HUES48 (cell line): ENCODE data around the gene NFKBIA.

Source experiments
- H3K27ac ChIP-seq: one replicate; pipeline ENCODE4 v1.7.0; 2013; ENCODE audit warnings: low read depth, low read length, inconsistent platforms
- H3K27me3 ChIP-seq: 2 replicates; pipeline ENCODE4 v1.6.1; 2013; ENCODE audit warnings: mild to moderate bottlenecking, low read length; ENCODE audit not compliant: control insufficient read depth, insufficient read depth
- H3K36me3 ChIP-seq: 2 replicates; pipeline ENCODE4 v1.6.1; 2013; ENCODE audit warnings: low read length; ENCODE audit not compliant: control insufficient read depth, insufficient read depth
- H3K4me1 ChIP-seq: 2 replicates; pipeline ENCODE4 v1.6.1; 2013; ENCODE audit warnings: mild to moderate bottlenecking, low read length; ENCODE audit not compliant: control insufficient read depth, insufficient read depth
- H3K4me3 ChIP-seq: 2 replicates; pipeline ENCODE4 v1.5.1; 2013; ENCODE audit warnings: mild to moderate bottlenecking, low read depth, low read length
- H3K9ac ChIP-seq: 2 replicates; pipeline ENCODE4 v1.6.1; 2013; ENCODE audit warnings: mild to moderate bottlenecking, low read depth, low read length, moderate library complexity
- H3K9me3 ChIP-seq: 2 replicates; pipeline ENCODE4 v1.6.1; 2013; ENCODE audit warnings: low read length; ENCODE audit not compliant: control insufficient read depth, insufficient read depth

NFKBIA gene

GRCh38 chr14:35407306-35407630 lies 2.7 kb upstream of the NFKBIA start:
- no peak overlapping the region for H3K9ac ChIP-seq
- peaks cover 27% of the 10 kb centered on the region for H3K4me1 ChIP-seq
- peaks cover 13% of the 10 kb centered on the region for H3K36me3 ChIP-seq
- H3K4me3 ChIP-seq, result no peak overlapping the region
- H3K9me3 ChIP-seq, result no peaks in the 10 kb centered on the region
- no peaks in the 10 kb centered on the region for H3K27me3 ChIP-seq
- H3K27ac ChIP-seq, result no peak overlapping the region

GRCh38 chr14:35406506-35407305 lies 2.2 kb upstream of the NFKBIA start:
- no peak overlapping the region for H3K27ac ChIP-seq

DNA sequence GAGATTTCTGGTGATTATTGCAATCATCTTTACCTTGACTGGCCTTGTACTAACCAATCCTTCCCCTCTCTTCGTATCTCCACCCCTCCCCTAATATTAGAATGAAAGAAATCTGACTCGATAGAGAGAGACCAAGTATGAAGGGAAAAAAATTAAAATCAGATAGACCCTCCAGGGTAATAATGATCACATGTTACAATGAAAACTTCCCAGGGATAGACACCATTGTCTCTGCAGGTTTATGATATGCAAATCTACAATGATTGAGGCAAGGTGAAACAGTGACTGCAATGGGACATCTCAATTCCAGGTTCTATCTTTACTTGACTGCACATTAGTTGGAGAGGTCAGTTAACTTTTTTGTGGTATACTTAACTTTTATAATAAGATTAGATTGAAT lies 1.5 kb upstream of the NFKBIA start:
- H3K27me3 ChIP-seq, result no peaks in the 10 kb centered on the region
- H3K36me3 ChIP-seq, result peaks cover 24% of the 10 kb centered on the region
- no peak overlapping the region for H3K4me3 ChIP-seq
- H3K4me1 ChIP-seq, result peaks cover 27% of the 10 kb centered on the region
- no peaks in the 10 kb centered on the region for H3K9me3 ChIP-seq
- H3K9ac ChIP-seq, result no peak overlapping the region
- no peak overlapping the region for H3K27ac ChIP-seq

More at GRCh38 chr14:35406506-35407305, 2.2 kb upstream of the NFKBIA start:
- Histone ChIP-seq H3K4me1 (peaks cover 27% of the 10 kb centered on the region), H3K9me3 (no peaks in the 10 kb centered on the region), H3K4me3 (no peak overlapping the region), H3K9ac (no peak overlapping the region), H3K27me3 (no peaks in the 10 kb centered on the region), H3K36me3 (peaks cover 18% of the 10 kb centered on the region)

GRCh38 chr14:35405304-35405996 lies 901 bp upstream of the NFKBIA start:
- H3K4me3 ChIP-seq, result peak overlapping the region; percentile 92
- no peaks in the 10 kb centered on the region for H3K27me3 ChIP-seq
- peaks cover 27% of the 10 kb centered on the region for H3K4me1 ChIP-seq
- H3K36me3 ChIP-seq, result peaks cover 31% of the 10 kb centered on the region
- peak overlapping the region; percentile 96 for H3K27ac ChIP-seq
- H3K9ac ChIP-seq, result peak overlapping the region; percentile 95; the same call in 1 of the 2 replicates
- no peaks in the 10 kb centered on the region for H3K9me3 ChIP-seq

DNA sequence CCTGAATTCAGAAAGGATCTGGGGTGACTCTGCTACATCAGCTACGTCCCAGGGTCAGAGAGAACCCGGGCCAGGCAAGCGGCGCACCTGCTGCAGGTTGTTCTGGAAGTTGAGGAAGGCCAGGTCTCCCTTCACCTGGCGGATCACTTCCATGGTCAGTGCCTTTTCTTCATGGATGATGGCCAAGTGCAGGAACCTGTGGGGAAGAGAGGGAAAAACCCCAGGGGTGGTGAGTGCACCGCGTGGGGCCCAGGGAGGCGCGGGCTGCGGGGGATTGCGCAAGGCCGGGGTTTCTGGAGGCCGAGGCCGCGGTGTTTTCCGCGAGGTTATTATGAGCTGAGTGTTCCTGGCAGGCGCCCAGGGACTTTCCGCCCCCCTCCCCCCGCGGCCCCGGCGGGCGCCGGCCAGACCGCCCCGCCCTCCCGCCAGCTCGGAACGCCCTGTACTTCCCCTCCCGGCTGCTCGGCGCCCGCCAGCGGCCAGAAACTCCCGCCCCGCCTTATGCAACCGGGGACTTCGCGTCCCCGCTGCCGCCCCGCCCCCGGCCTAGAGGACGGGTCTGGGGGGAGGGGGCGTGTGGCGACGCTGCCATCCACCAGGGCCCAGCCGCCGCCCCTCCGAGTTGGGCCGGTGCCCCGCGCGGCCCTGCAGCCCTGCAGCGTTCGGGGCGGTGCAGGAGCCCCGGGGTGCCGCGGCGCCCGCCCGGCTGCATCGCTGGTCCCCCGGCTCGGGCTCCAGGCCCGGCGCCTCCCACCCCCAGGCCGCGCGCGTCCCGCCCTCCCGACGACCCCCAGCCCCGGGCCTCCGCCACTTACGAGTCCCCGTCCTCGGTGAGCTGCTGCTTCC lies 723 bp downstream of the NFKBIA start:
- H3K27ac ChIP-seq, result peak overlapping the region; percentile 96
- peak overlapping the region; percentile 95 for H3K9ac ChIP-seq
- peaks cover 32% of the 10 kb centered on the region for H3K36me3 ChIP-seq
- no peaks in the 10 kb centered on the region for H3K27me3 ChIP-seq
- peak overlapping the region; percentile 92 for H3K4me3 ChIP-seq
- no peaks in the 10 kb centered on the region for H3K9me3 ChIP-seq
- H3K4me1 ChIP-seq, result peaks cover 27% of the 10 kb centered on the region

- Histone ChIP-seq H3K27ac (peak overlapping the region; percentile 76), H3K4me1 (peaks cover 30% of the 10 kb centered on the region), H3K9ac (peak overlapping the region; percentile 61)
Observed at GRCh38 chr14:35403114-35403602, 1.4 kb downstream of the NFKBIA start.

DNA sequence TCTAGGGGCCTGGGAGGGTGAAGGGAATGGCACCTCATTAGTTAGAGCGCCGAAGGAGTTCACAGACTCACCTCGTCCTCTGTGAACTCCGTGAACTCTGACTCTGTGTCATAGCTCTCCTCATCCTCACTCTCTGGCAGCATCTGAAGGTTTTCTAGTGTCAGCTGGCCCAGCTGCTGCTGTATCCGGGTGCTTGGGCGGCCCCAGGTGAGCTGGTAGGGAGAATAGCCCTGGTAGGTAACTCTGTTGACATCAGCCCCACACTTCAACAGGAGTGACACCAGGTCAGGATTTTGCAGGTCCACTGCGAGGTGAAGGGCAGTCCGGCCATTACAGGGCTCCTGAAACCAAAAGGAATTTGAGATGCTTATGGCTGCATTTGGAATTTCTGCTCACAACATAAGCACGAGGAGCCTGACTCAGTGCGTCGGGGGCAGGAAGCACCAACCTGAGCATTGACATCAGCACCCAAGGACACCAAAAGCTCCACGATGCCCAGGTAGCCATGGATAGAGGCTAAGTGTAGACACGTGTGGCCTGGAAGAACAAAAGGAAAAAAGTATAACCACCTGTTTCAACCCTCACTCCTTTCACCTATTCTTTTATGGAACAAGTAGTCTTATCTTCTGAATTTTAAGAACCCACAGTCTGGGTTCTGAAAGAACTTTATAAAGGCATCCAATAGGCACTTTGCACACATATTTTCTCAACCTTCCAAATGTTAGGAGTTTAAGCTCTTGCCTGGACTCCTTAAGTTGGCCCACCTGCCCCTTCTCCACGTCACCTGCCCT lies 2.0 kb downstream of the NFKBIA start:
- Histone ChIP-seq H3K36me3 (peaks cover 32% of the 10 kb centered on the region), H3K9ac (no peak overlapping the region), H3K9me3 (no peaks in the 10 kb centered on the region), H3K4me3 (peak overlapping the region; percentile 92), H3K4me1 (peaks cover 34% of the 10 kb centered on the region), H3K27me3 (no peaks in the 10 kb centered on the region), H3K27ac (no peak overlapping the region)

More at GRCh38 chr14:35403114-35403602, 1.4 kb downstream of the NFKBIA start:
- peak overlapping the region; percentile 92 for H3K4me3 ChIP-seq
- no peaks in the 10 kb centered on the region for H3K9me3 ChIP-seq
- H3K36me3 ChIP-seq, result peaks cover 32% of the 10 kb centered on the region
- H3K27me3 ChIP-seq, result no peaks in the 10 kb centered on the region

DNA sequence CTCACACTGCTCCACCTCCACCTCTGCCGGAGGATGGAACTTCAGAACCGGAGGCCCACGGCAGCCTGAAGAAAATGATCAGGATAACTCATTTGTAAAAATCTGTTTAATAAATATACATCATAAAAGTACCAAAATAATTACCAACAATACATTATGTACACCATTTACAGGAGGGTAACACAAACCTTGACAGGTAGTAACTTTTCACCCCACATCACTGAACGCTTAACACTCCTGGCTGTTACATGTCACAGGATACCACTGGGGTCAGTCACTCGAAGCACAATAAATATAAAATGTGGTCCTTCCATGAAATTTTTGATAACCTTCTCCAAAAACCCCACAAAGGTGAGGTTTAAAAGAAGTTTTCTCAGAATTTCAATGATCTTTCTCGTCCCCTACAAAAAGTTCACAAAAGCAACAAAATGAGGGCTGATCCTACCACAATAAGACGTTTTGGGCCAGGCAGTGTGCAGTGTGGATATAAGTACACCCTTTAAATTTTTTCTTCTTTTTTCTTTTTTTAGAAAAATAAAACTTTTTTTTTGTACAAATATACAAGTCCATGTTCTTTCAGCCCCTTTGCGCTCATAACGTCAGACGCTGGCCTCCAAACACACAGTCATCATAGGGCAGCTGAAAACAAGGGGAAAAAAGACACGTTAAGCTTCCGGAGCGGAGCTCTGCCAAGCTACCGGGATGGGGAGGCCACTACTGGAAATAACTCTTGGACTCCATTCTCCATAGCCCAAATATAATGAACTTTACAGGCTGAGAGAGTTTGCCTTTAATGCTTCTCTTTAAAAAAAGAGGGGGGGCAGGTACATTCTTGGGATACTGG lies 2.9 kb downstream of the NFKBIA start:
- H3K4me1 ChIP-seq, result peaks cover 32% of the 10 kb centered on the region

GRCh38 chr14:35400648-35401421 lies 3.7 kb downstream of the NFKBIA start:
- Histone ChIP-seq H3K36me3 (peaks cover 32% of the 10 kb centered on the region), H3K27ac (no peak overlapping the region), H3K27me3 (no peaks in the 10 kb centered on the region), H3K9me3 (no peaks in the 10 kb centered on the region), H3K4me3 (no peak overlapping the region), H3K4me1 (peaks cover 26% of the 10 kb centered on the region), H3K9ac (no peak overlapping the region)

More for the DNA sequence above, 2.9 kb downstream of the NFKBIA start:
- Histone ChIP-seq H3K27me3 (no peaks in the 10 kb centered on the region), H3K4me3 (no peak overlapping the region), H3K9me3 (no peaks in the 10 kb centered on the region), H3K36me3 (peaks cover 32% of the 10 kb centered on the region), H3K9ac (no peak overlapping the region), H3K27ac (no peak overlapping the region)
